ENCODE measurements around the gene CEPT1. TPM values are rescaled to one million over a fixed set of nuclear protein-coding genes. Genes with fewer than 3 reads are reported as not detected.
"Not testable (repeated sequence)": the region's sequence is repeated elsewhere in the genome, so short reads cannot be mapped to it uniquely, and the experiment has no call there.

The CEPT1 gene
- total RNA-seq, 2 donors from 2014 or later = 16.9 to 26.0 TPM

- WGBS, 2 donors = 84 to 88% methylated on average over 5 of the region's 5 CpGs
- Histone ChIP-seq H3K27me3 (no peaks in the 10 kb centered on the region), H3K9me3 (no peaks in the 10 kb centered on the region)
Measured at GRCh38 chr1:111212634-111213335, 72.8 kb downstream of the CEPT1 start.

GRCh38 chr1:111213412-111213811, 73.4 kb downstream of the CEPT1 start:
- no peaks in the 10 kb centered on the region for H3K27me3 ChIP-seq
- no peak for ATAC-seq
- H3K4me3 ChIP-seq = no peak overlapping the region
- no peak for DNase-seq
- no peaks in the 10 kb centered on the region for H3K4me1 ChIP-seq
- no peak for TF ChIP-seq CTCF (IDR thresholded peaks at IDR 0.05)
- no peak for TF ChIP-seq POLR2A (IDR thresholded peaks at IDR 0.05)
- H3K9me3 ChIP-seq = no peaks in the 10 kb centered on the region
- intact Hi-C loops (cut with DNase I) = no loop called here
- WGBS, 2 donors = 72 to 86% methylated on average over 6 of the region's 6 CpGs
- H3K27ac ChIP-seq = no peak overlapping the region
- no peaks in the 10 kb centered on the region for H3K36me3 ChIP-seq (replicated peaks in 1 of 2; ENCODE audit: insufficient read depth in 1 of 2, low read depth in 2 of 2)

More at GRCh38 chr1:111212634-111213335, 72.8 kb downstream of the CEPT1 start:
- TF ChIP-seq POLR2A (IDR thresholded peaks at IDR 0.05) (no peak), CTCF (IDR thresholded peaks at IDR 0.05) (no peak)
- H3K36me3 ChIP-seq (replicated peaks in 1 of 2; ENCODE audit: insufficient read depth in 1 of 2, low read depth in 2 of 2) = no peaks in the 10 kb centered on the region
- ATAC-seq (no peak), DNase-seq (no peak)
- no peak overlapping the region for H3K4me3 ChIP-seq
- intact Hi-C loops (cut with DNase I) = no loop called here
- no peaks in the 10 kb centered on the region for H3K4me1 ChIP-seq
- no peak overlapping the region for H3K27ac ChIP-seq

- Histone ChIP-seq H3K36me3 (replicated peaks in 1 of 2; ENCODE audit: insufficient read depth in 1 of 2, low read depth in 2 of 2) (no peaks in the 10 kb centered on the region), H3K9me3 (no peaks in the 10 kb centered on the region), H3K4me3 (no peak overlapping the region), H3K27me3 (no peaks in the 10 kb centered on the region), H3K4me1 (no peaks in the 10 kb centered on the region), H3K27ac (no peak overlapping the region)
- DNase-seq (no peak), ATAC-seq (no peak)
- intact Hi-C loops (cut with DNase I) = no loop called here
- WGBS, 2 donors = 81 to 91% methylated on average over 6 of the region's 6 CpGs
- TF ChIP-seq POLR2A (IDR thresholded peaks at IDR 0.05) (no peak), CTCF (IDR thresholded peaks at IDR 0.05) (no peak)
Measured at GRCh38 chr1:111214074-111214801, 74.2 kb downstream of the CEPT1 start.

- Histone ChIP-seq H3K36me3 (replicated peaks in 1 of 2; ENCODE audit: insufficient read depth in 1 of 2, low read depth in 2 of 2) (no peaks in the 10 kb centered on the region), H3K27me3 (no peaks in the 10 kb centered on the region), H3K4me3 (no peak overlapping the region), H3K27ac (no peak overlapping the region), H3K9me3 (no peaks in the 10 kb centered on the region), H3K4me1 (no peaks in the 10 kb centered on the region)
- DNase-seq (no peak), ATAC-seq (no peak)
- WGBS, 2 donors = 85 to 93% methylated on average over 7 of the region's 7 CpGs
- TF ChIP-seq CTCF (IDR thresholded peaks at IDR 0.05) (no peak), POLR2A (IDR thresholded peaks at IDR 0.05) (no peak)
- intact Hi-C loops (cut with DNase I) = no loop called here
Measured at GRCh38 chr1:111214884-111215283, 74.9 kb downstream of the CEPT1 start.

GRCh38 chr1:111215285-111215684, 75.3 kb downstream of the CEPT1 start:
- intact Hi-C loops (cut with DNase I); H3K27ac ChIP-seq; DNase-seq; H3K9me3 ChIP-seq; H3K4me3 ChIP-seq; ATAC-seq; H3K36me3 ChIP-seq (replicated peaks in 1 of 2; ENCODE audit: insufficient read depth in 1 of 2, low read depth in 2 of 2); H3K4me1 ChIP-seq; H3K27me3 ChIP-seq: not testable (repeated sequence)
- WGBS, 2 donors = 98% methylated on average over 2 of the region's 2 CpGs

Data from body of pancreas (tissue), 4 donors.